Sigmoid colon (tissue), 4 donors: ENCODE data around the gene CMTR1.

ENCODE experiments used
- EP300 ChIP-seq, 4 donors: sonication (generic); formaldehyde crosslinking; IDR thresholded peaks; one replicate each; pipeline ENCODE4 v1.6.1; 2017; ENCODE audit warnings: antibody characterized with exemption in 4 of 4
- POLR2A ChIP-seq, 2 donors: fragments of 450-650 bp; IDR thresholded peaks; one replicate each; pipeline ENCODE4 v1.6.1; 2016; ENCODE audit warnings: antibody characterized with exemption in 2 of 2, mild to moderate bottlenecking in 2 of 2, moderate library complexity in 2 of 2
- POLR2AphosphoS5 ChIP-seq, 4 donors: sonication (generic); formaldehyde crosslinking; IDR thresholded peaks; one replicate each; pipeline ENCODE4 v1.6.1; 2017; ENCODE audit warnings: antibody characterized with exemption in 4 of 4
- TF ChIP-seq, protein P1 (sequence below), 4 experiments: fragments of 450-650 bp in 3 of 4; fragments of 200-600 bp in 1 of 4; IDR thresholded peaks; one replicate each; pipeline ENCODE4 v1.5.1; 2016 to 2019; ENCODE audit warnings: antibody characterized with exemption in 4 of 4, mild to moderate bottlenecking in 3 of 4, moderate library complexity in 2 of 4

- TF ChIP-seq, protein P1, sequence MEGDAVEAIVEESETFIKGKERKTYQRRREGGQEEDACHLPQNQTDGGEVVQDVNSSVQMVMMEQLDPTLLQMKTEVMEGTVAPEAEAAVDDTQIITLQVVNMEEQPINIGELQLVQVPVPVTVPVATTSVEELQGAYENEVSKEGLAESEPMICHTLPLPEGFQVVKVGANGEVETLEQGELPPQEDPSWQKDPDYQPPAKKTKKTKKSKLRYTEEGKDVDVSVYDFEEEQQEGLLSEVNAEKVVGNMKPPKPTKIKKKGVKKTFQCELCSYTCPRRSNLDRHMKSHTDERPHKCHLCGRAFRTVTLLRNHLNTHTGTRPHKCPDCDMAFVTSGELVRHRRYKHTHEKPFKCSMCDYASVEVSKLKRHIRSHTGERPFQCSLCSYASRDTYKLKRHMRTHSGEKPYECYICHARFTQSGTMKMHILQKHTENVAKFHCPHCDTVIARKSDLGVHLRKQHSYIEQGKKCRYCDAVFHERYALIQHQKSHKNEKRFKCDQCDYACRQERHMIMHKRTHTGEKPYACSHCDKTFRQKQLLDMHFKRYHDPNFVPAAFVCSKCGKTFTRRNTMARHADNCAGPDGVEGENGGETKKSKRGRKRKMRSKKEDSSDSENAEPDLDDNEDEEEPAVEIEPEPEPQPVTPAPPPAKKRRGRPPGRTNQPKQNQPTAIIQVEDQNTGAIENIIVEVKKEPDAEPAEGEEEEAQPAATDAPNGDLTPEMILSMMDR (IDR thresholded peaks at IDR 0.05): no peak
- TF ChIP-seq POLR2A (IDR thresholded peaks at IDR 0.05) (no peak), POLR2AphosphoS5 (IDR thresholded peaks at IDR 0.05) (no peak), EP300 (IDR thresholded peaks at IDR 0.05) (no peak)
Measured at GRCh38 chr6:37501632-37502491, 68.8 kb downstream of the CMTR1 start.
